Measurements from ENCODE around the gene BYSL. TPM values are rescaled to one million over a fixed set of nuclear protein-coding genes. Genes with fewer than 3 reads are reported as not detected.

BYSL gene
- total RNA-seq, 1 donor from 2014 or later: 11.5 TPM

GRCh38 chr6:41874741-41875140 is 46.6 kb upstream of the BYSL start:
- H3K27me3 ChIP-seq: no peaks in the 10 kb centered on the region
- H3K79me2 ChIP-seq (ENCODE audit: low read depth): peaks cover 81% of the 10 kb centered on the region
- H3K9me3 ChIP-seq (ENCODE audit: low read depth): no peaks in the 10 kb centered on the region
- no peak overlapping the region for H2AFZ ChIP-seq (replicated peaks)
- no peaks in the 10 kb centered on the region for H3K9me3 Mint-ChIP-seq
- H3K4me1 ChIP-seq: peaks cover 16% of the 10 kb centered on the region
- peaks cover 2% of the 10 kb centered on the region for H3K36me3 Mint-ChIP-seq
- H3K4me1 Mint-ChIP-seq: peaks cover 5% of the 10 kb centered on the region
- no peak overlapping the region for H3K4me2 ChIP-seq
- TF ChIP-seq CTCF (IDR thresholded peaks at IDR 0.05) (no peak), EZH2phosphoT487 (IDR thresholded peaks at IDR 0.05) (no peak), EZH2 (IDR thresholded peaks at IDR 0.05) (no peak)
- H3K4me3 Mint-ChIP-seq: no peak overlapping the region
- H3K27ac ChIP-seq: no peak overlapping the region
- H4K20me1 ChIP-seq (ENCODE audit: low read depth): peaks cover 9% of the 10 kb centered on the region
- H3K9ac ChIP-seq: no peak overlapping the region
- no peak for DNase-seq (ENCODE audit: low spot score)
- H3K4me3 ChIP-seq: no peak overlapping the region
- H3K27me3 Mint-ChIP-seq (ENCODE audit: insufficient read depth, low read depth): no peaks in the 10 kb centered on the region
- peaks cover 17% of the 10 kb centered on the region for H3F3A ChIP-seq (ENCODE audit: low read depth)
- H3K36me3 ChIP-seq: peaks cover 15% of the 10 kb centered on the region
- no peak overlapping the region for H3K27ac Mint-ChIP-seq

GRCh38 chr6:41877051-41877680 is 44.1 kb upstream of the BYSL start:
- no peak for DNase-seq (ENCODE audit: low spot score)
- Histone ChIP-seq H3K27me3 (no peaks in the 10 kb centered on the region), H3K4me2 (no peak overlapping the region), H3K4me1 (peaks cover 16% of the 10 kb centered on the region), H3K27ac (no peak overlapping the region), H2AFZ (replicated peaks) (no peak overlapping the region), H3K9me3 (ENCODE audit: low read depth) (no peaks in the 10 kb centered on the region), H3K36me3 (no peaks in the 10 kb centered on the region), H3K4me3 (no peak overlapping the region), H3K9ac (no peak overlapping the region), H3K79me2 (ENCODE audit: low read depth) (peaks cover 86% of the 10 kb centered on the region), H3F3A (ENCODE audit: low read depth) (peaks cover 17% of the 10 kb centered on the region), H4K20me1 (ENCODE audit: low read depth) (peaks cover 12% of the 10 kb centered on the region)
- H3K27me3 Mint-ChIP-seq (ENCODE audit: insufficient read depth, low read depth): no peaks in the 10 kb centered on the region
- no peak overlapping the region for H3K4me3 Mint-ChIP-seq
- TF ChIP-seq CTCF (IDR thresholded peaks at IDR 0.05): no peak
- no peak for TF ChIP-seq EZH2phosphoT487 (IDR thresholded peaks at IDR 0.05)
- no peak for TF ChIP-seq EZH2 (IDR thresholded peaks at IDR 0.05)
- H3K9me3 Mint-ChIP-seq: no peaks in the 10 kb centered on the region
- H3K4me1 Mint-ChIP-seq: peaks cover 5% of the 10 kb centered on the region
- no peak overlapping the region for H3K27ac Mint-ChIP-seq
- no peaks in the 10 kb centered on the region for H3K36me3 Mint-ChIP-seq

- no peak for DNase-seq (ENCODE audit: low spot score)
- H2AFZ ChIP-seq (replicated peaks): no peak overlapping the region
- Mint-ChIP-seq H3K9me3 (no peaks in the 10 kb centered on the region), H3K27me3 (ENCODE audit: insufficient read depth, low read depth) (no peaks in the 10 kb centered on the region), H3K27ac (no peak overlapping the region), H3K36me3 (no peaks in the 10 kb centered on the region), H3K4me3 (no peak overlapping the region), H3K4me1 (peaks cover under 1% of the 10 kb centered on the region)
- H3K4me2 ChIP-seq: no peak overlapping the region
- no peak overlapping the region for H3K27ac ChIP-seq
- peaks cover 13% of the 10 kb centered on the region for H4K20me1 ChIP-seq (ENCODE audit: low read depth)
- H3K9me3 ChIP-seq (ENCODE audit: low read depth): no peaks in the 10 kb centered on the region
- no peak overlapping the region for H3K9ac ChIP-seq
- H3K36me3 ChIP-seq: no peaks in the 10 kb centered on the region
- no peaks in the 10 kb centered on the region for H3K27me3 ChIP-seq
- TF ChIP-seq EZH2 (IDR thresholded peaks at IDR 0.05): no peak
- no peak for TF ChIP-seq EZH2phosphoT487 (IDR thresholded peaks at IDR 0.05)
- no peak for TF ChIP-seq CTCF (IDR thresholded peaks at IDR 0.05)
- peaks cover 95% of the 10 kb centered on the region for H3K79me2 ChIP-seq (ENCODE audit: low read depth)
- H3F3A ChIP-seq (ENCODE audit: low read depth): peaks cover 11% of the 10 kb centered on the region
- H3K4me3 ChIP-seq: no peak overlapping the region
- H3K4me1 ChIP-seq: peaks cover 11% of the 10 kb centered on the region
Measured at GRCh38 chr6:41878246-41878645, 43.1 kb upstream of the BYSL start.
